Activated CD4-positive, CD25-positive, alpha-beta regulatory T cell treated with anti-CD3 and anti-CD28 coated beads, Interleukin-2, amount 50 U/mL, for 72 hours (primary cell): ENCODE data around the gene NDUFB11.

Experiments used
- DNase-seq: peaks from one replicate; pipeline ENCODE4 v3.0.0; 2021

NDUFB11 gene

DNA sequence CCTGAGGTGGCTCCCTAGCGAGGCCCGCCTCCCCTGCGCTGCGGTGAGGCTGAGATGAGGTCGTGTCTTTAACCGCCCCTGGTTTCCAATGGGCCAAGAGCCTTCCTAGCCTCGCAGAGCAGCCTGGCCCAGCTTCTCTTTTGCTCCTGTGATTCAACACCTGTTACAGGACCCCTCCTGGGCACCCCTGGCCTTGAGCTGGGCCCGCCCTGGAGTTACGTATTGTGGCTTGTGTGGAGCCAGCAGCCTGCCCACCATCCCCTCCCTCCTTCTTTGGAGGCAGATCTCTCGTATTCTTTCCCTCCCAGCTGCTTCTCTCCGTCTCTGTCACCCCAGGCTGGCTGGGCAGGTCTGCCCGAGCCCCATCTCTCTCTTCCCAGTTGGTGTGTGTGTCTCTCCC, 29.9 kb upstream of the NDUFB11 start:
- no peak for DNase-seq

DNA sequence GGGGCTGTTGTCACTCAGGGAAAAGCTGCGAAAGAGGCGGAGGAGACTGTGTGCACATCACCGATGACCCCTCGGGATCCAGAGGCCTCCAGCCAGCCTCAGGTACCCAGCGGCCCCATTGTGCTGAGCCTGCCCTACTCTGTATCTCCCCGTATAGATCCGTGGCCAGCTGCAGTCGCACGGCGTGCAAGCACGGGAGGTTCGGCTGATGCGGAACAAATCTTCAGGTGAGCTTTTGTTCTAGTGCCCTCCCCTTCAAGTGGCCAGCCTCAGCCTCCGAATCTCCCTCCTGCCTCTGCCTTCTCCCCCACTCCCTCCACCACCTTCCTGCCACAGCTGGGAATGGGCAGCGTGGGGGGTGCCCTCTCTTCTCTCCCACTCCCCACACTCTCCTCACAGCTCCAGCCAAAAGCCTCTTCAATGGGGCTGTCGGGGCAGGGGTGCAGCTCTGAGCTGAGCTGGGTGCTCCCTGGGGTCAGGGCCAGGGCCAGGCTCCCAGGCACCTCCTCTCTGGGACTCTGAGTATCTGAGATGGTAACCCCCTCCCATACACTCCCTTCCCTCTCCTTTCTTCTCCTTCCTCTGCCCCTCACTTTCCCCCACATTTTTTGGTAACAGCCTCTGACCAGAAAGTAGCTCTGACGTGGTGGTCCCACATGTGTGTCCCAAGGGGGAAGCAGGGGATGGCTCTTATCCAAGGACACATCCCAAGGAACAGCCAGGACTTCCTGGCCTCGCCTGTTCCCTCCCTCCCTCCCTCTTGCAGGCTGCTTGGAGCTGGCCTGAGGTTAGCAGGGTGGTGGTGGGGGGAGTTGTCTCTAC, 28.7 kb upstream of the NDUFB11 start:
- DNase-seq, result peak; percentile 23

DNA sequence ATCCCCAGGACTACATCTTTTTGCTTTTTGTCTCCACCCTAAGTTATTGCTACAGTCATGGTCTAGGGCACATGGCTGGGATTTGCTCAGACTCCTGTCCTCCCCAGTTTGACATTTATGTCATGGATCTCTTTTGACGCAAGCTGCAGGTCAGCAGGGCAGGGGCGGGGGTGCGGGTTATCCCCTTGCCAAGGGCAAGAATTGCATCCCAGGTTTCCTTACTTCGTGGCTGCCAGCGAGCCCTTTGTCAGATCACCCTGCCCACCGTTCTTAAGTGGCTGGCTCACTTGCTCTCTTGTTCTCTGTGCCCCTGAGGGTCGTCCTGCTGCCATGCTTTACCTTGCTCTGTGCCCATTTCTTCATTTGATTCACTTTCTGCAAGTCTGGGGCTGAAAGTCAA, 28.0 kb upstream of the NDUFB11 start:
- DNase-seq, result no peak

DNA sequence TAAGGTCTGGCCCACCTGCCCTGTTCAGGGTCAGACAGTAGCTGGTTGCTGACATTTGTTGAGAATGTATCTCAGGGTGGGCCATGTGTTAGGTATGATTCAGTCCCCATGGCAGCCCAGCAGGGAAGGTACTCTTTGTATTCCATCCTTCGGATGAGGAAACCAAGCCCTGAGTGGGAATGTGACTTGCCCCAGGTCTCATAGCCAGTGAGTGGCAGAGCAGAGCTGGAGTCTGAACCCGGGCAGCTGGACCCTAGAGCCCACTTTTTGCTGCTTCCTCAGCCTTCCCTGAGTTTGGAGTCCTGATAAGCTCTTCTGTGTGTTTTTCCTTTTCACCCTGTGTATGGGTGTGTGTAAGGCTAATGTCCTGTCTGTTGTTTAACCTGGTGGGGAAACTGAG, 27.5 kb upstream of the NDUFB11 start:
- no peak for DNase-seq

DNA sequence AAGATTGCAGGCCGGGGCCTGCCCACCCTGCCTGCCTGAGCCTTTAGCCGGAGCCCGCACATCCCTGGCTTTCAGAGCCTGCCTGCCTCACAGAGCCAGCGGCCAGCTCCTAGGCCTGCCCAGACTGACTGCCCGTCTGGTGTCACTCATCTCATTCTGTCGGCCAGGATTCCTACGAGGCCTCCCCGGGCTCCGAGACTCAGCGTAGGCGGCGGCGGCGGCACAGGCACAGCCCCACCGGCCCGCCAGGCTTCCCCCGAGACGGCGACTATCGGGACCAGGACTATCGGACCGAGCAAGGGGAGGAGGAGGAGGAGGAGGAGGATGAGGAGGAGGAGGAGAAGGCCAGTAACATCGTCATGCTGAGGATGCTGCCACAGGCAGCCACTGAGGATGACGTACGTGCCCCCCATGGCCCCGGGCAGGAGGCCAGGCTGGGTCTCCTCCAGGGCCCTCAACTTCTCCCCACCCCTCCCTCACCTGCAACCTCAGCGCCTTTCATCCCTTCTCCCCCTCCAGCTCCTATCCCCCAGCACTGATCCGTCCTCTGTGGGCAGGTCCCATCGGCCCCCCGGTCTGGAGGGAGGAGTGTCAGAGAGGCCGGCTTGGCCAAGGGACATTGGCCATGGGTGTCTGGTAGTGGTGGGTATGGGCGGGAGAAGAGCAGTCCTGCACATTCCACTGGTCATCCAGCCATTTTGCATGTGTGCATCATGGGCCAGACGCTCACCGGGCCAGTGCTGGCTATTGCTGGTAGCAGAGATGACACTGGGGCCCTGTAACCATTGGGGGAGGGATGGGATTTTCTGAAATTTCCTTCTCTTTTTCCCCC, 26.6 kb upstream of the NDUFB11 start:
- peak; percentile 27 for DNase-seq

DNA sequence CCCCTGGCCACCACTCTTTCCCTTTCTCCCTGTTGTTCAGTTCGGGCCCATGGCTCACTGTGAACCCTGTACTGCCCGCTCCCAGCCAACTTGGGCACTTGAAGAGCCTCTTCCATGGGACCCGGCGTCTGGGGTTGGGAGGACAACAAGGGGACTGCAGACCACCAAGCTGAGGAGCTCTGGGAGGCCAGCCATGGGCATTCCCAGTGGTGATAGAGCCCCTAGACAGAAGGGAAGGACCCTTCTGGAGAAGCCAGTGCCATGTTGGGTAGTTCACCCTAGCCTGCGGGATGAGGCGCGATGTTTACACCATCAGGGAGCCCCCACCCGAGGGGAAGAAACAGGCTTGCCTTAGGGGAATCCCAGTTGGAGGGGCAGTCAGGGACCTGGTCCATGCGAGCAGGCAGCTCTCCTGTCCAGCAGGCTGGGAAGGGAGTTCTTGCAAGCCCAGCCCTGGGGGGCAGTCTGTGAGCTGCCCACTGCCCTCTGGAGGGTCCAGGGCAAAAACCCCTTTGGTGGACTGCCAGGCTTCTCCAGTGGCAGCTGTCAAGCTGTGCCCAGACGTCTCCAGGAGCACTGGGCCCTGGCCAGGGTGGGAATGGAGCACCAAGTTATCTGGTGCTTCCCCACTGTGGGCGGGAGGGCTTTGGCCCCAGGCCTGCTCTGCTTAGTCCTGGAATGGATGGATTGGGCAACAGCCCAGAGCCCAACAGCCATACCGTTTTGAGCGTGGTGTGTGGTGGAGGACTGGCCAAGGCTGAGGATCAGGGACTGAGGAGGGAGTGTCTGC, 25.4 kb upstream of the NDUFB11 start:
- DNase-seq, result peak; percentile 25

DNA sequence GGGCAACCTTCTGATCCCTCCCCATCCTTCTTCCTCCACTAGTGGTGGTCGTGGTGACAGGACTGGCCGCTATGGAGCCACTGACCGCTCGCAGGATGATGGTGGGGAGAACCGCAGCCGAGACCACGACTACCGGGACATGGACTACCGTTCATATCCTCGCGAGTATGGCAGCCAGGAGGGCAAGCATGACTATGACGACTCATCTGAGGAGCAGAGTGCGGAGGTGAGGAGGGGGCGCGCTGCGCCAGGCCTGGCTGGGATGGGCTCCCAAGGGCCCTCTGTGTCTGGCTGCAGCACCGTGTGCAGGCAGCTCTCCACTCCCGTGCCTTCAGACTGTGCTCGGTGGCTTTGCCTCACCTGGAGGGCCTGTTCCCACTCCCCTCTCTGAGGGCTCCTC, 24.8 kb upstream of the NDUFB11 start:
- DNase-seq, result no peak

DNA sequence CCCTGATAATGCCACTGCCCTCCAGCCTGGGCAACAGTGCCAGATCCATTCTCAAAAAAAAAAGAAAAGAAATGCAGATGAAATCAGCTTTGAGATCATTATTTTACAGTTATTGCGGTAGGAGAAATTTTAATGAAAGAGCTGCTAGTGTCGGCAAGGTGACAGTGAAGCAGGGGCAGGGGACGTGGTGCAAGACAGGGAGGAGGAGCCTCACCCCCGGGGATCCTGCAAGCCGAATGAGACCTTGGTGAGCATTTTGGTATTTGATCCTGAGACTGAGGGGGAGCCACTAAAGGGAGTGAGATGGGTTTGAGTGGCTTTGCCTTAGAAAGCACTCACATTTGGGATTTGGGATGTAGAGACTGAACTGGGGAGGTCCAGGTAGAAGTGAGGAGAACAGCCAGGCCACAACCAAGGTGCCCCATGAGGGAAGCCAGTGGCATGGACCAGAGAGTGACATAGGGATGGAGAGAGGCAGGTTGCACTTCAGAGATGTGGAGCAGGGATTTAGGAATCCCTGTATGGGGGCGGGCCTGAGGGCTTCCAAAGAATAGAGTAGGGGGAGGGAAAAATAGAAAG, 24.1 kb upstream of the NDUFB11 start:
- DNase-seq, result no peak

DNA sequence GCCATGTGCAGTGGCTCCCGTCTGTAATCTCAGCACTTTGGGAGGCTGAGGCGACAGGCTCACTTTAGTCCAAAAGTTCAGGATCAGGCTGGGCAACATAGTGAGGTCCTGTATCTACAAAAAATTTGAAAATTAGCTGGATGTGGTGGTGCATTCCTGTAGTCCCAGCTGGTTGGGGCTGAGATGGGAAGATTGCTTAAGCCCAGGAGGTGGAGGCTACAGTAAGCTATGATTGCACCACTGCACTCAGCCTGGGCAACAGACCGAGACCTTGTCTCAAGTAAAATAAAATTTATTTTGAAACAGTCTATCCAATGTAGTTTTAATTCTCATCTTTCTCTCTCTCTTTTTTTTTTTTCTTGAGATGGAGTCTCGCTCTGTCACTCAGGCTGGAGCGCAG, 21.6 kb upstream of the NDUFB11 start:
- DNase-seq, result no peak

DNA sequence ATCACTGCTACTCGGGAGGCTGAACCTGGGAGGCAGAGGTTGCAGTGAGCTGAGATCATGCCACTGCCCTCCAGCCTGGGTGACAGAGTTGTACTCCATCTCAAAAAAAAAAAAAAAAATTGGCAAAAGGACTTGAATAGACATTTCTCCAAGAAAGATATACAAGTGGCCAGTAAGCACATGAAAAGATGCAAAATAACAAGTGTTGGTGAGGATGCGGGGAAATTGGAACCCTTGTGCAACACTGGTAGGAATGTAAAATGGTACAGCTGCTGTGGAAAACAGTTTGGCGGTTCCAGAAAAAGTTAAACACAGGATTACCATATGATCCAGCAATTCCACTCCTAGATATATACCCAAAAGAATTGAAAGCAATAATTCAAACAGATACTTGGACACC, 19.9 kb upstream of the NDUFB11 start:
- DNase-seq, result no peak

DNA sequence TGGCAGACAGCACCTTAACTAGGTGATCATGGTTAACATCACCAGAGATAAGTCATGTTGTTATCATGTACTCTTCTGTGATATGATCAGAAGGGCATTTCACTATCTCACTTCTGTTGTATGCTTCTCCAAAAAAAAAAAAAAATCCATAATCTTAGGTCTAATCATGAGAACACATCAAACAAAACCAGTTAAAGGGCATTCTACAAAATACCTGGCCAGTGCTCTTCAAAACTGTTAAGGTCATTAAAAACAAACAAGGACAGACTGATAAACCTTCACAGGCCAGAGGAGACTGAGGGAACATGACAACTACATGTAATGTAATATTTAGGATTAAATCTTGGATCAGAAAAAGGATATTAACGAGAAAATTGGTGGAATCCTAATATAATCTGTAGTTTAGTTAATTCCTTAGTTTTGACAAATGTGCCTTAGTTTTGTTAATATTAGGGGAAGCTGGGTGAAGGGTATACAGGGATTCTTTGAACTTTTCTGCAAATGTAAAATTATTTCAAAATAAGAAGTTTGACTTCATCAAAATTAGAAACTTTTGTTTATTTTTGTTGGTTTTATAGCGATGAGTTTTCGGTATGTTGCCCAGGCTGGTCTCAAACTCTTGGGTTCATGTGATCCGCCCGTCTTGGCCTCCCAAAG, 18.6 kb upstream of the NDUFB11 start:
- DNase-seq, result no peak

DNA sequence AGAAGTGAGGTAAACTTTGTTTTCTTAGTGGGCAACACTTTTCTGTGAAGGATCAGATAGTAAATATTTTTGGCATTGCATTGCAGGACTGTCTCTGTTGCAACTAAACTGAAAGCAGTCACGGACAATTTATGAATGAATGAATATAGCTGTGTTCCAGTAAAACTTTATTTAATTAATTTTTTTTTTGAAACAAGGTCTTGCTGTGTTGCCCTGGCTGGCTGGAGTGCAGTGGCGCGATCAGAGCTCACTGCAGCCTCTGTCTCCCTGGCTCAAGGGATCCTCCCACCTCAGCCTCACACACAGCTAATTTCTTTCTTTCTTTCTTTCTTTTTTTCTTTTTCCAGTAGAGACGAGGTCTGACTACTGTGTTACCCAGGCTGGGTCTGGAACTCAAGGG, 16.3 kb upstream of the NDUFB11 start:
- DNase-seq, result no peak

DNA sequence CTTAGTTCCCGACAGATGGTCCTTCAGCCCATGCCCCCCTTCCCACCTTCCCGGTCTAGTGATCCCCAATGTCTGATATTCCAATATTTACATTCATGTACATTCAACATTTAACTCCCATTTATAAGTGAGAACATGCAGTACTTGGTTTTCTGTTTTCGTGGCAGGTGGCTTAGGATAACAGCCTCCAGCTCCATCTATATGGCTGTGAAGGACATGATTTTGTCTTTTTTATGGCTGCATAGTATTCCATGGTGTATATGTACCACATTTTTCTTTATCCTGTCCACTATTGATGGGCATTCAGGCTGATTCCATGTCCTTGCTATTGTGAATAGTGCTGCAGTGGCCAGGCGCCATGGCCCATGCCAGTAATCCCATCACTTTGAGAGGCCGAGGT, 14.3 kb upstream of the NDUFB11 start:
- no peak for DNase-seq

DNA sequence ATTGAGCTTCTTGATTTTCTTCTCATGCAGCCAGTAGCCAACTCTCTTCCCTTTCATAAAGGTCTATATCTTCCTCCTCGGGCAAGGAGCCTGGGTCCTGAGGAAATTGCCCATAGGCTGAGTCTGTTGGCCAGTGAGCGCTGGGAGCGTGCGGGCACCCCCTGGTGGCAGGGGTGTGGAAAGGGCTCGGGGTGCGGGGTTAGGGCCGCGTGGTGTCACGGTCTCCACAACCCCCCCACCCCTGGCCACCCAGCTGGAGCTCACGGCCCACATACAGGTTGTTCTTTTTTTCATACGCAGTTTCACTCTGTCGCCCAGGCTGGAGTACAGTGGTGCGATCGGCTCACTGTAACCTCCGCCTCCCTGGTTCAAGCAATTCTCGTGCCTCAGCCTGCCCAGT, 13.6 kb upstream of the NDUFB11 start:
- DNase-seq, result no peak

DNA sequence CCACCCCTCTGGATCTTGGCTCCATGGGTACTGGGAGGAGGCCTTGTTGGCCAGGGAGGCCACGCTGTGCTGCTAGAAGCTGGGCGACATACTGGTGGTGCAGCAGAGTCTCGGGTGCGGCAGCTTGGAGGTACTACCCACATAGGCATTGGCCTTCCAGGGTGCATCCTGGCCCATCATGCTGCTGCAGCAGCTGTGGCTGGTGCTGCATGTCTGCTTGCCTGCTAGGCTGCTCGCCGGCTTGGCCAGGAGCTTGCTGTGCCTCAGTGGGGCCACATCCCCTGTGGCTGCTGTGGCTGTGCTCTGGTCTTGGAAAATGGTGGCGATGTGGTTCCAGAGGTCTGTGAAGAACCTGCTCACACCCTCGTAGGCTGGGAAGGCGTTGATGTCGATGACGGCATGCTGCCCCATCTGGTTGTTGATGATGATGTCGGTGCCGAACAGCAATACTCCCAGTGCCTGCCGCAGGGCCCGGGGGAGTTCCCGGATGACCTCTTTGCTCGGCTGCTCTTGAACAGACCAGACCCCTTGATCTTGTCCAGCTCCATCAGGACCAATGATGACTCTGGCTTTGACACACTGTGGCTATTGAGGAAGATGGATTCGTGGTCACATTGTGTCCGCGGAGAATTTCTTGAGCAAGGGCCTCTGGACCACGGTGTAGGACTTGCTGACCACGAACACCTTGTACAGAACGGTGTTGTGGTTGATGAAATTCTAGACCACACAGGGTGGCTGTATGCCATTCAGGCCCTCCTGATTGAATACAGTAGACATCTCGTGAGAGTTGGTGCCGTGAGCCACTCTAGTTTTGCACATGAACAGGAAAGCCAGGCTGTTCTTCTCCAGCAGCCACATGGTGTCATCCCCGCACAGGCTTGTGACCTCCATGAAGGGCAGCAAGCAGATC, 12.4 kb upstream of the NDUFB11 start:
- DNase-seq, result no peak

DNA sequence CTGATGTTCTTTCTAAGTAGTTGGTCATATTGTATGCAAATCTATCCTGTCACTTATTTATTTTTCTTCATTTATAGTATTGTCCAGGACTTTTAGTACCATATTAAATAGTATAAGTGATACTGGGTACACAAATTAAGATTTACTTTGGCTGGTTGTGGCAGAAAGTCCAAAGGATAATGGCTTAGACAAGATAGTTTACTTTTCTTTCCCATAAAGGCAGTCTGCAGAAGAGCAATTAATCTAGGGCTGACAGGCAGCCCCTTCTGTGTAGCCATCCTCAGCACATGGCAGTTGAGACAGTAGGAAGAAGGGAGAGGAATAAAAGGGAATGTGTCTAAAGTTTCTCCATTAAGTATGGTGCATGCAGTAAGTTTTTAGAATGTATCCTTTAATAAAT, 6.9 kb upstream of the NDUFB11 start:
- no peak for DNase-seq

DNA sequence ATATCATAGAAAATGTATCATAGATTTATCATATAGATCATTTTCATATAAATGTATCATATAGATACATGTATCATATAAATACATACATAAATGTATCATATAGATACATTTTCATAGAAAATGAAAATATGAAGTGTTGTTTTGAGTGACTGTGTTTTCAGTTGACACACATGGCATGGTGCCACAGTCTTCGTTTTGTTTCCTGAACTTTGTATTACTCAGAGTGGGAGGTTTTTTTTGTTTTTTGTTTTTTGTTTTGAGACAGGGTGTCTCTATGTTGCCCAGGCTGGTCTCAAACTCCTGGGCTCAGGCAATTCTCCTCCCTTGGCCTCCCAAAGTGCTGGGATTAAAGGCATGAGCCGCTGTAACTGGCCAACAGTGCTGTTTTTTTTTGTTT, 4.4 kb upstream of the NDUFB11 start:
- DNase-seq, result no peak

DNA sequence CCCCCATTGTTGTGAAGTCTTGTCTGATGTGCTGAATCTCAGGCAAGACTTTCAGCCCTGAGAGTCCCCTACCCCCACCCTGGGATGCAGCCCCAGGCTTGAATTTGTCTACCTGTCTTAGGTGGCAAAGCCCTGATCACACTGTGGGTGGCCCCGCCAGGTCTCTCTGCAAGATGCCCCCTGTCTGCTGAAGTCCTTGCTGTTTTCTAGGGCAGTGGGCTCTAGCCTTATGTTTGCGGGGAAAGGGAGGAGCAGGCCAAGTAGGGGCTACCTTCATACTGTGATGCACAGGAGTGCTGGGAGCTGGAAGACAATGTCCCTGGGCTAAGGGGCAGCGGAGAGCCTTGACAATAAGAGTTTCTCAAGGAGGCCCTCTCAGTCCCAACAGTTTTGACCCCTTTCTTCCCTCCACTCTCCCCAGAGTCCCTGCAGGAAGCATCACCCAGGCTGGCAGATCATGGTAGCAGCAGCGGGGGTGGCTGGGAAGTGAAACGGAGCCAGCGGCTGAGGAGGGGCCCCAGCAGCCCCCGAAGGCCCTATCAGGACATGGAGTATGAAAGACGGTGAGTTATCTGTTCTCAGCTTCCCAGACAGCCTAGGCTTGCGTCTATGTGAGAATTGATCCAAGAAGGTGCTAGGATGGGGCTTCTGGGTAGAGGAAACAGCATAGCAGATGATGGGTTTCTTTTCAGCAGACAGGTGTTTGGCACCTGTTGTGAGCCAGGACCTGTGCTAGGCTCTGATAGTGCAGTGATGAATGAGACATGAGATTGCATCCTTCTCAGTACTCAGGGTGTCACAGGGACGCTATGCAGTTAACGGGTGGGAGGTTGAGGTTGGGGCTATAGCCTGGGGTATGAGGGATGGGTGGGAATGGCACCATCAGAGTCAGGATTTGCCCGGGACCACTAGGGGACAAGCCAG, 2.7 kb upstream of the NDUFB11 start:
- no peak for DNase-seq

DNA sequence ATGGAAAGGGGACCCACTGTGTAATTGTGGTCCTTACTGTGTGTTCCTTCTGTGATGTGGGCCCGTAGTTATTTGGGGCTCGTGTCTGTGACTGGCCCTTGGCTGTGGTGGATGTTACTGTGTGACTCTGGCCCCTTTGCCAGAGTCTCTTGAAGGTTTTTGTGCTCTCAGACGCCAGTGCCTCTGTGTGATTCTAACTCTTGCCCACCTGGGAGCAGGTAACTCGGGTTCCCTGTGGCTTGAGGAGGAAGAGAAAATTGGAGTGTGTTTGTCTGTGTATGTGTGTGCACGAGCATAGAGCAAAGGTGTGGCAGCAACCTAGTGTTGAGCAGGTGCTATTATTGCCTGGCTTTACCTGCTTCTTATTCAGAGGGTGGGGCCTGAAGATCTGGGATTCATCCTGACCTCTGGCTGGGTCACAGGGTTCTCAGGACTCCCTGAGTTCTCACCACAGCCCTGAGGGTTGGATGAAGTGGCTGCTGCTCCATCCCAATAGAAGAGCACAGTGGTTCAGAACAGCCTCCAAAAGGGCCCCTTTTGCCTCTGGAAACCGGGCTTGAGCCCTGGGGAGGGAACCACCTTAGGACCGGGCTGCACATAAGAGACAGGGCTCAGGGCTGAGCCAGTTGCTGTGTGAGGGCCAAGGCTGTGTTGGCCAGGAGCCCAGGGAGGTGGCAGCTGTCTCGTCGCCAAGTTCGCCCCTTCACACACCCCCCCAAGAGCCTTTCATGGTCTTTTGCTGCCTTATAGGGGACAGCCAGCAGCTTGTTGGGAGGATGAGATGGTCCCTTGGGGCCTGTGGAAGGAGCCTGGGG, 1.8 kb upstream of the NDUFB11 start:
- no peak for DNase-seq
